ENCODE measurements around the gene TMEM184B. TPM values are rescaled to one million over a fixed set of nuclear protein-coding genes. Genes with fewer than 3 reads are reported as not detected.
"Not testable (repeated sequence)": the region's sequence is repeated elsewhere in the genome, so short reads cannot be mapped to it uniquely, and the experiment has no call there.

Gene TMEM184B
- total RNA-seq, 1 donor from 2014 or later, result 121 TPM

DNA sequence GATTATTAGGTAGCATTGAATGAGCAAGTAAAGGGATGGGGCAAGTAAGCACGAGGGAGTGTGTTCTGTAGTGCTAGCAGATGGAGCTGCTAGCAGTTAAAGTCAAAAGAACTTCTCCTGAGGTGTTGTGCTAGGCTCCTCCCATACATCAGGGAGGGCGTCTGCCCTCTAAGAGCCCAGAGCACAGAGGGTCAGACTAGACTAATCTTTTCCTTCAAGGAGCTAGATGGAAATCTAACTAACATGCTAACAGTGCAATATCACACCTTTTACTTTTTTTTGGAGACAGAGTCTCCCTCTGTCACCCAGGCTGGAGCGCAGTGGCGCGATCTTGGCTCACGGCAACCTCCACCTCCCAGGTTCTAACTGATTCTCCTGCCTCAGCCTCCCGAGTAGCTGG, 88.0 kb downstream of the TMEM184B start:
- Mint-ChIP-seq H3K27ac (ENCODE audit: unreplicated experiment) (no peak overlapping the region), H3K9me3 (ENCODE audit: low read depth) (no peaks in the 10 kb centered on the region), H3K36me3 (ENCODE audit: low read depth) (no peaks in the 10 kb centered on the region), H3K27me3 (ENCODE audit: low read depth) (no peaks in the 10 kb centered on the region), H3K4me3 (ENCODE audit: unreplicated experiment) (no peak overlapping the region), H3K4me1 (ENCODE audit: low read depth) (peaks cover 22% of the 10 kb centered on the region)
- TF ChIP-seq, protein P1, sequence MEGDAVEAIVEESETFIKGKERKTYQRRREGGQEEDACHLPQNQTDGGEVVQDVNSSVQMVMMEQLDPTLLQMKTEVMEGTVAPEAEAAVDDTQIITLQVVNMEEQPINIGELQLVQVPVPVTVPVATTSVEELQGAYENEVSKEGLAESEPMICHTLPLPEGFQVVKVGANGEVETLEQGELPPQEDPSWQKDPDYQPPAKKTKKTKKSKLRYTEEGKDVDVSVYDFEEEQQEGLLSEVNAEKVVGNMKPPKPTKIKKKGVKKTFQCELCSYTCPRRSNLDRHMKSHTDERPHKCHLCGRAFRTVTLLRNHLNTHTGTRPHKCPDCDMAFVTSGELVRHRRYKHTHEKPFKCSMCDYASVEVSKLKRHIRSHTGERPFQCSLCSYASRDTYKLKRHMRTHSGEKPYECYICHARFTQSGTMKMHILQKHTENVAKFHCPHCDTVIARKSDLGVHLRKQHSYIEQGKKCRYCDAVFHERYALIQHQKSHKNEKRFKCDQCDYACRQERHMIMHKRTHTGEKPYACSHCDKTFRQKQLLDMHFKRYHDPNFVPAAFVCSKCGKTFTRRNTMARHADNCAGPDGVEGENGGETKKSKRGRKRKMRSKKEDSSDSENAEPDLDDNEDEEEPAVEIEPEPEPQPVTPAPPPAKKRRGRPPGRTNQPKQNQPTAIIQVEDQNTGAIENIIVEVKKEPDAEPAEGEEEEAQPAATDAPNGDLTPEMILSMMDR (IDR thresholded peaks at IDR 0.05), result no peak
- no peak for DNase-seq (ENCODE audit: low spot score)

DNA sequence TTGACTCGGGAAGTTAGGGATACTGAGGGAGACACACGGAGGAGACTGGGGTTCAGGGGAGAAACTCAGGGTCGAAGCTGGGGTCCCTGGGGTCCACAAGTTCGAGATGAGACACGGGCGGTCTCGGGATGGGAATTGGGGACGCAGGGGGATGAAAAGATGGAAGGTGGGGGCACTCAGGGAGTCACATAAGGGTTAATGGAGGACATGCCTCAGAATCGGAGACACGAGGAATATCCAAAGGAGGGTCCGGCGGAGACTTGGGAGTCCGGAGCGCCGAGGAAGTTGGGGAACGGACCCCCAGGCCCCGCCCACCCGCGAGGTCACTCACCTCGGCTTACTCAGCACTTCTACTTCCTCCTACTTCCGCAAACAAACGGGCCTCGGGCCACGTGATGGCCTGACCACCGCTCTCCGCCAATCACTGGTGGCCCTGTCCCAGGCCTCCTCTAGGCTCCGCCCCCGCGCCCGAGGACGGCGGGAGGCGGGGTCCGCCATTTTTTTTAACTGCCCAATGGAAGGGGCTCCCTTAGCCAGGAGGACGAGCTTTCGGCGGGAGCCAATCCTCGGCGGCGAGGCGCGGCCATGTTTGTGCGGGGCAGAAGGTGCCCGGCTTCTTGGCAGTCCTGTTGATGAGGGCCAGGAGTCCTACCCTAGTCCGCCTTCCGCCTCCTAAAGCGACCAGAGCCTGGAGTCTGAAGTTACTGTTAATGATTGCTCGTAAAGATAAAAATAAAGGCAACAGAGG, 91.2 kb downstream of the TMEM184B start, which contains the start of gene PLA2G6:
Gene PLA2G6 (minus strand): TSS at position 378 of the 748 bp plus-strand sequence. CDS start 12,404 bp downstream, outside the sequence.
- H3K27ac Mint-ChIP-seq (ENCODE audit: unreplicated experiment), result peak within 1 kb of the TSS; percentile 99
- H3K9me3 Mint-ChIP-seq (ENCODE audit: low read depth), result no peaks in the 10 kb centered on the region
- H3K27me3 Mint-ChIP-seq (ENCODE audit: low read depth), result no peaks in the 10 kb centered on the region
- peak within 1 kb of the TSS; percentile 92 for H3K4me3 Mint-ChIP-seq (ENCODE audit: unreplicated experiment)
- TF ChIP-seq, protein P1 (IDR thresholded peaks at IDR 0.05), result no peak
- peaks cover 39% of the 10 kb centered on the region for H3K4me1 Mint-ChIP-seq (ENCODE audit: low read depth)
- no peaks in the 10 kb centered on the region for H3K36me3 Mint-ChIP-seq (ENCODE audit: low read depth)
- peak; percentile 99 for DNase-seq (ENCODE audit: low spot score)

DNA sequence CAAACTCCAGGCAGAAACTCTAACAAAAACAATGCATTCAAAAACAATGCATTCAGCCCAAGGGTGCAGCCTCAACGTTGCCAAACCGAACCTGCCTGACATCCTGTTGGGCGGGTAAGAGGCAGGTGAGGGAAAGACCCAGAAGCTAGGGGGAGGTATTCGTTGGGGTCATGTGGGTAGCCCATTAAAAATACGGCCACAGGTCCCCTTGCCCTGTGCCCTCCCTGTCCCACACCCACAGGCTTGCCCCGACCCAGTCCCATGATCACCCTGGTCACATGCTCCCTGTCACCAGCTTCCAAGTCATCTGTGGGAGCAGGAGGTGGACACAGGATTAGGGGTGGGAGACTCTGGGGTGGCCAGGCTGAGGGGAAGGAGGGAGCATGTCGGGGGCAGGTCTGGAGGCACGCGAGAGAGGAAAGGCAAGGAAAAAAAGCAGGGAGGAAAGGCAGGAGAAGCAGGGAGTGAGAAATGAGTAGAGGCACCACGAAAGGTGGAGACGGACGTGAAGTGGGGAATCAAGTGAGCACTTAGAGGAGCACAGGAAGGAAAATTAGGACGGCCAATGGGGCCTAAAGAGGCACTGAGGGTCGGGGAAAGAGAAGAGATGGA, 91.9 kb downstream of the TMEM184B start:
- Mint-ChIP-seq H3K4me3 (ENCODE audit: unreplicated experiment) (peak overlapping the region; percentile 92), H3K27ac (ENCODE audit: unreplicated experiment) (peak overlapping the region; percentile 99), H3K27me3 (ENCODE audit: low read depth) (no peaks in the 10 kb centered on the region), H3K36me3 (ENCODE audit: low read depth) (no peaks in the 10 kb centered on the region), H3K9me3 (ENCODE audit: low read depth) (no peaks in the 10 kb centered on the region), H3K4me1 (ENCODE audit: low read depth) (peaks cover 45% of the 10 kb centered on the region)
- TF ChIP-seq, protein P1 (IDR thresholded peaks at IDR 0.05), result no peak
- DNase-seq (ENCODE audit: low spot score), result peak; percentile 69

DNA sequence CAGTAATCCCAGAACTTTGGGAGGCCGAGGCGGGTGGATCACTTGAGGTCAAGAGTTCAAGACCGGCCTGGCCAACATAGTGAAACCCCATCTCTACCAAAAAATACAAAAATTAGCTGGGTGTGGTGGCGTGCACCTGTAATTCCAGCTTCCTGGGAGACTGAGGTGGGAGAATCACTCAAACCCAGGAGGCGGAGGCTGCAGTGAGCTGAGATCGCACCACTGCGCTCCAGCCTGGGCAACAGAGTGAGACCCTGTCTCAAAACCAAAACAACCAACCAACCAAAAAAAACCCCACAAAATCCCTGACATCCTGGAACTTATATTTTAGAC, 94.2 kb downstream of the TMEM184B start:
- H3K4me1 Mint-ChIP-seq (ENCODE audit: low read depth), result peaks cover 47% of the 10 kb centered on the region
- H3K4me3 Mint-ChIP-seq (ENCODE audit: unreplicated experiment); H3K36me3 Mint-ChIP-seq (ENCODE audit: low read depth): not testable (repeated sequence)

DNA sequence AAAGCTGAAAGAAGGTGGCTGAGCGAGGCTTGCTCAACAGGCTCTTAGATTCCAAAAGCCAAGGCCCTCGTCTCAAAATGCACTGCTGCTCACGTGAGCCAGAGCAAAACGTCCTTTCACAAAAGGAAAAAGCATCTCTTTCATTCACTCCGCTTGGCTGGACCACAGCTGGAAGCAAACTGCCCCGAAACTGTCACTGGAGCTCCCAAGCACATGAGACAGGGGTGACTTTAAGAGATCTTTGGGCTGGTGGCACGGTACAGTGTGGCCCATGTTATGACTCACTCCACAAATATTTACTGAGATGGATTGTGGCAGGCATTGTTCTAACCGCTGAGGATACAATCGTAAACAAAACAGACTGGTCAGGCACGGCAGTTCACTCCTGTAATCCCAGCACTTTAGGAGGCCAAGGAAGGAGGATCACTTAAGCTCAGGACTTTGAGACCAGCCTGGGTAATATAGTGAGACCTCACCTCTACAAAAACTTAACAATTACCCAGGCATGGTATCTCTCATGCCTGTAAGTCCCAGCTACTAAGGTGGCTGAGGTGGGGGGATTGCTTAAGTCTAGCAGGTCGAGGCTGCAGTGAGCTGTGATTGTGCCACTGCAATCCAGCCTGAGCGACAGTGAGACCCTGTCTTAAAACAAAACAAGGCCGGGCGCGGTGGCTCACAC, 94.7 kb downstream of the TMEM184B start:
- H3K36me3 Mint-ChIP-seq (ENCODE audit: low read depth), result no peaks in the 10 kb centered on the region
- H3K9me3 Mint-ChIP-seq (ENCODE audit: low read depth), result no peaks in the 10 kb centered on the region
- H3K4me3 Mint-ChIP-seq (ENCODE audit: unreplicated experiment), result no peak overlapping the region
- no peak for DNase-seq (ENCODE audit: low spot score)
- H3K4me1 Mint-ChIP-seq (ENCODE audit: low read depth), result peaks cover 51% of the 10 kb centered on the region
- TF ChIP-seq, protein P1 (IDR thresholded peaks at IDR 0.05), result no peak
- no peaks in the 10 kb centered on the region for H3K27me3 Mint-ChIP-seq (ENCODE audit: low read depth)
- H3K27ac Mint-ChIP-seq (ENCODE audit: unreplicated experiment), result peak overlapping the region; percentile 83

More for the DNA sequence above, 94.2 kb downstream of the TMEM184B start:
- H3K27ac Mint-ChIP-seq (ENCODE audit: unreplicated experiment); DNase-seq (ENCODE audit: low spot score); H3K9me3 Mint-ChIP-seq (ENCODE audit: low read depth); H3K27me3 Mint-ChIP-seq (ENCODE audit: low read depth): not testable (repeated sequence)

DNA sequence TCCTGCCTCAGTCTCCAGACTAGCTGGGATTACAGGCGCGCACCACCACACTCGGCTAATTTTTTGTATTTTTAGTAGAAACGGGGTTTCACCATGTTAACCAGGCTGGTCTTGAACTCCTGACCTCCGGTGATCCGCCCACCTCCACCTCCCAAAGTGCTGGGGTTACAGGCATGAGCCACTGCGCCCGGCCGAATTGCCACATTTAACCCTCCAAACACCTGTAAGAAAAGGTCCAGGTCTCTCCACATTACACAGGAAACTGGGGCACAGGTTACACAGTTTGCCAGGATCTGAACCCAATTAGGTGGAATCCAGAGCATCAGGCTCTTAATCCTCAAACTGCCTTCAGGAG, 95.3 kb downstream of the TMEM184B start:
- Mint-ChIP-seq H3K4me1 (ENCODE audit: low read depth) (peaks cover 56% of the 10 kb centered on the region), H3K27ac (ENCODE audit: unreplicated experiment) (peak overlapping the region; percentile 83)
- not testable (repeated sequence) for H3K9me3 Mint-ChIP-seq (ENCODE audit: low read depth); DNase-seq (ENCODE audit: low spot score); H3K36me3 Mint-ChIP-seq (ENCODE audit: low read depth); H3K4me3 Mint-ChIP-seq (ENCODE audit: unreplicated experiment); H3K27me3 Mint-ChIP-seq (ENCODE audit: low read depth)

All from chondrocyte (in vitro differentiated cells).